Endothelial cell of umbilical vein (primary cell): ENCODE measurements around the gene OLIG1. TPM values are rescaled to one million over a fixed set of nuclear protein-coding genes. Genes with fewer than 3 reads are reported as not detected.

ENCODE experiments used
- BruUV-seq: library from RNA; stranded (reverse); fragments of 400-500 nt; replicated peaks from 2 replicates; lab custom pipeline; 2021; lab: Mats Ljungman, UMichigan
- CTCF ChIA-PET: fragments of 300-600, 350-600 bp; sonication (Branson Sonifier 250); formaldehyde crosslinking; loops from one replicate; lab custom pipeline; 2021; ENCODE audit warnings: antibody characterized with exemption, inconsistent platforms; lab: Charles Lee
- POLR2A ChIA-PET: fragments of 300-600, 350-600 bp; sonication (Branson Sonifier 250); formaldehyde crosslinking; loops from one replicate; lab custom pipeline; 2021; ENCODE audit warnings: antibody characterized with exemption, inconsistent platforms; lab: Charles Lee
- DNase-seq: peaks from one replicate; pipeline ENCODE4 v3.0.0-alpha.2; 2011; ENCODE audit warnings: low read depth, low spot score
- FAIRE-seq: peaks from 2 replicates; lab custom pipeline; 2011; peaks lifted over from hg19 to GRCh38; lab: Jason Lieb, UNC
- H2AFZ ChIP-seq: 2 replicates; pipeline ENCODE4 v1.6.0; 2012; ENCODE audit warnings: low read depth, low read length, control low read depth, inconsistent platforms
- H3K27ac ChIP-seq: 2 replicates; pipeline ENCODE4 v1.5.1; 2011; ENCODE audit warnings: low read depth, mild to moderate bottlenecking, control low read depth, low read length, moderate library complexity; ENCODE audit not compliant: insufficient read depth
- H3K27me3 ChIP-seq, 2 experiments: 2 replicates each; pipeline versions ENCODE4 v1.6.0 to v1.6.1; 2011; ENCODE audit warnings: low read length in 2 of 2, mixed read lengths in 1 of 2; ENCODE audit not compliant: control insufficient read depth in 2 of 2, insufficient read depth in 2 of 2
- H3K36me3 ChIP-seq, 2 experiments: 2 replicates in 1 of 2; 3 replicates in 1 of 2; pipeline ENCODE4 v1.5.1; 2011; ENCODE audit warnings: low read length in 2 of 2, mild to moderate bottlenecking in 1 of 2, moderate library complexity in 1 of 2; ENCODE audit not compliant: control insufficient read depth in 2 of 2, insufficient read depth in 2 of 2; ENCODE audit errors: extremely low read depth in 1 of 2
- H3K4me1 ChIP-seq: 3 replicates; pipeline ENCODE4 v1.5.1; 2011; ENCODE audit warnings: mild to moderate bottlenecking, low read length; ENCODE audit not compliant: control insufficient read depth, insufficient read depth; ENCODE audit errors: extremely low read depth
- H3K4me2 ChIP-seq: 2 replicates; pipeline ENCODE4 v1.6.1; 2011; ENCODE audit warnings: low read length, control low read depth, mixed read lengths; ENCODE audit not compliant: insufficient read depth
- H3K4me3 ChIP-seq, 3 experiments: fragments of 200-600 bp in 1 of 3; sonication (generic), shearing (Covaris generic) in 1 of 3; replicated peaks in 1 of 3; 2 replicates each; pipeline ENCODE4 v1.5.1; 2011 to 2016; ENCODE audit warnings: control low read depth in 3 of 3, low read length in 3 of 3, mild to moderate bottlenecking in 2 of 3, inconsistent platforms in 1 of 3, low read depth in 1 of 3, moderate library complexity in 1 of 3; ENCODE audit not compliant: insufficient read depth in 1 of 3
- H3K79me2 ChIP-seq: 2 replicates; pipeline ENCODE4 v1.6.0; 2012; ENCODE audit warnings: low read length, inconsistent platforms; ENCODE audit not compliant: control insufficient read depth, insufficient read depth
- H3K9ac ChIP-seq: replicated peaks from 2 replicates; pipeline ENCODE3; 2011; ENCODE audit warnings: low read length, control low read depth; ENCODE audit not compliant: insufficient read depth; ENCODE audit errors: extremely low read depth
- H3K9me1 ChIP-seq: replicated peaks from 3 replicates; pipeline ENCODE4 v1.6.0; 2011; ENCODE audit warnings: mild to moderate bottlenecking, low read length; ENCODE audit not compliant: control insufficient read depth, insufficient read depth; ENCODE audit errors: extremely low read depth
- H3K9me3 ChIP-seq: replicated peaks from 2 replicates; pipeline ENCODE4 v1.5.1; 2012; ENCODE audit warnings: low read length, inconsistent platforms; ENCODE audit not compliant: control insufficient read depth, insufficient read depth
- H4K20me1 ChIP-seq: replicated peaks from 2 replicates; pipeline ENCODE3; 2011; ENCODE audit warnings: mild to moderate bottlenecking, low read length; ENCODE audit not compliant: control insufficient read depth, insufficient read depth; ENCODE audit errors: extremely low read depth
- EZH2 ChIP-seq: IDR thresholded peaks from 2 replicates; pipeline ENCODE4 v1.6.1; 2012; ENCODE audit warnings: borderline replicate concordance, low read depth, mild to moderate bottlenecking, moderate library complexity, low read length, inconsistent platforms; ENCODE audit not compliant: severe bottlenecking
- FOS ChIP-seq: IDR thresholded peaks from 2 replicates; pipeline ENCODE4 v1.6.1; 2011; ENCODE audit warnings: mild to moderate bottlenecking, low read length, moderate library complexity, borderline replicate concordance; ENCODE audit not compliant: insufficient read depth
- GATA2 ChIP-seq: IDR thresholded peaks from 2 replicates; pipeline ENCODE4 v1.7.0; 2011; ENCODE audit warnings: low read depth, mild to moderate bottlenecking, moderate library complexity, mixed read lengths, low read length; ENCODE audit not compliant: insufficient read length, insufficient read depth
- JUN ChIP-seq: IDR thresholded peaks from 2 replicates; pipeline ENCODE4 v1.6.1; 2011; ENCODE audit warnings: borderline replicate concordance, low read depth; ENCODE audit not compliant: insufficient read length, insufficient read depth
- MYC ChIP-seq: IDR thresholded peaks from one replicate; pipeline ENCODE4 v1.6.1; 2011; ENCODE audit warnings: mild to moderate bottlenecking, low read depth, low read length
- POLR2A ChIP-seq: IDR thresholded peaks from 2 replicates; pipeline ENCODE4 v1.6.1; 2012; ENCODE audit warnings: low read depth, mild to moderate bottlenecking, control low read depth, low read length
- POLR2AphosphoS5 ChIP-seq: IDR thresholded peaks from 2 replicates; pipeline ENCODE4 v1.6.1; 2012; ENCODE audit warnings: low read depth, mild to moderate bottlenecking, control low read depth, low read length, moderate library complexity; ENCODE audit not compliant: insufficient read depth
- dilution Hi-C: fragments of 300-500 bp; cut with MboI; formaldehyde crosslinking; loops from one replicate; pipeline ENCODE4 v1.15.0; 2019; ENCODE audit warnings: low sequenced_read_pairs; ENCODE audit not compliant: extremely low pct_ligation_motif_present
- intact Hi-C: fragments of 100-400 bp; cut with micrococcal nuclease; formaldehyde crosslinking; loops from one replicate; pipeline ENCODE4 v1.10.0; 2022
- polyA plus RNA-seq, 4 experiments: library from polyadenylated mRNA; depleted of rRNA in 3 of 4; stranded (reverse) in 3 of 4; unstranded in 1 of 4; fragments of >200 nt; gene quantifications; 2 replicates each; pipeline versions ENCODE4 v1.2.1 to v1.2.3, GENCODE V29; 2011 to 2012; ENCODE audit warnings: missing spikeins in 1 of 4
- total RNA-seq: library from RNA; stranded (reverse); gene quantifications from 2 replicates; pipeline ENCODE4 v1.2.3, GENCODE V29; 2021
- TF ChIP-seq, protein P1 (sequence below), 2 donors: IDR thresholded peaks; 1 replicate in 1 of 2; 2 replicates in 1 of 2; pipeline ENCODE4 v1.5.1; 2011; ENCODE audit warnings: low read length in 2 of 2, mild to moderate bottlenecking in 2 of 2, moderate library complexity in 2 of 2, control low read depth in 1 of 2, inconsistent platforms in 1 of 2, low read depth in 1 of 2; ENCODE audit not compliant: insufficient read depth in 1 of 2; ENCODE audit errors: extremely low read depth in 1 of 2
- TF ChIP-seq, protein P2 (sequence below): IDR thresholded peaks from 2 replicates; pipeline ENCODE4 v1.6.1; 2011; ENCODE audit not compliant: insufficient read depth, insufficient read length

OLIG1 gene
- total and polyA plus RNA-seq, 2 donors (not counting 3 experiments of a cell fraction or from before 2014, with no cell fraction given) = not detected

DNA sequence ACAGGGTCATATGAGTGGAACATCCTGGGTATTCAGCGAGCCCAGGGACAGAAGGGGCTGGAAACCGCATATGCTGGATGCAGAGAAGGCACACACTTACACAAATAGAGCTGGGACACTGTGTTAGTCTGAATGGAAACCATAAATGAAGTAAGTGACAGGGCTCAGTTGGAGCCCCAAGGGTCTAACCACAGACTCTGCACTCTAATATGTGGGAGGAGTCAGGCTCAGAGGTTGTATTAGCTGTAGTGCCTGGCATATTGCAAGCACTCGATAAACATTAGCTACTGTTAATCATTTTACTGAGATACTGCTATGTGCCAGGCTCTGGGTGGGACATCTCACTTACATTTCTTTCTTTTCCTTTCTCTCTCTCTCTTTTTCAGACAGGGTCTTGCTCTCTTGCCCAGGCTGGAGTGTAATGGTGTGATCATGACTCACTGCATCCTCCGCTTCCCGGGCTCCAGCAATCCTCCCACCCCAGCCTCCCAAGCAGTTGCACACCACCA, 6.5 kb upstream of the OLIG1 start:
- H3K27ac ChIP-seq = no peak overlapping the region
- ChIA-PET CTCF (interaction anchor here (0.7 to 2.8 kb wide), 4 partner anchors 14 to 123 kb away, joined by 3 to 12 read pairs (median 4); no protein-coding TSS in a partner anchor), POLR2A (no interaction called here)
- DNase-seq (no peak), FAIRE-seq (no peak)
- H3K4me2 ChIP-seq = no peak overlapping the region
- no peak overlapping the region for H3K9ac ChIP-seq
- H3K4me3 ChIP-seq = no peak overlapping the region
- peaks cover 8% of the 10 kb centered on the region for H3K4me1 ChIP-seq
- H4K20me1 ChIP-seq = no peaks in the 10 kb centered on the region
- intact Hi-C loops (no loop called here), dilution Hi-C loops (no loop called here)
- no peaks in the 10 kb centered on the region for H3K79me2 ChIP-seq
- peaks cover 47 to 62% of the 10 kb centered on the region in 2 experiments for H3K27me3 ChIP-seq
- BruUV-seq = no TSS peak
- H2AFZ ChIP-seq = no peak overlapping the region
- no peaks in the 10 kb centered on the region for H3K9me1 ChIP-seq
- TF ChIP-seq FOS = no peak
- TF ChIP-seq JUN = no peak
- TF ChIP-seq, protein P1, sequence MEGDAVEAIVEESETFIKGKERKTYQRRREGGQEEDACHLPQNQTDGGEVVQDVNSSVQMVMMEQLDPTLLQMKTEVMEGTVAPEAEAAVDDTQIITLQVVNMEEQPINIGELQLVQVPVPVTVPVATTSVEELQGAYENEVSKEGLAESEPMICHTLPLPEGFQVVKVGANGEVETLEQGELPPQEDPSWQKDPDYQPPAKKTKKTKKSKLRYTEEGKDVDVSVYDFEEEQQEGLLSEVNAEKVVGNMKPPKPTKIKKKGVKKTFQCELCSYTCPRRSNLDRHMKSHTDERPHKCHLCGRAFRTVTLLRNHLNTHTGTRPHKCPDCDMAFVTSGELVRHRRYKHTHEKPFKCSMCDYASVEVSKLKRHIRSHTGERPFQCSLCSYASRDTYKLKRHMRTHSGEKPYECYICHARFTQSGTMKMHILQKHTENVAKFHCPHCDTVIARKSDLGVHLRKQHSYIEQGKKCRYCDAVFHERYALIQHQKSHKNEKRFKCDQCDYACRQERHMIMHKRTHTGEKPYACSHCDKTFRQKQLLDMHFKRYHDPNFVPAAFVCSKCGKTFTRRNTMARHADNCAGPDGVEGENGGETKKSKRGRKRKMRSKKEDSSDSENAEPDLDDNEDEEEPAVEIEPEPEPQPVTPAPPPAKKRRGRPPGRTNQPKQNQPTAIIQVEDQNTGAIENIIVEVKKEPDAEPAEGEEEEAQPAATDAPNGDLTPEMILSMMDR (IDR thresholded peaks at IDR 0.05; ENCODE audit: extremely low read depth in 1 of 2, insufficient read depth in 1 of 2, low read depth in 1 of 2, low read length in 2 of 2) = no peak
- TF ChIP-seq POLR2AphosphoS5 = no peak
- TF ChIP-seq POLR2A = no peak
- no peak for TF ChIP-seq MYC
- TF ChIP-seq GATA2 = no peak
- TF ChIP-seq, protein P2, sequence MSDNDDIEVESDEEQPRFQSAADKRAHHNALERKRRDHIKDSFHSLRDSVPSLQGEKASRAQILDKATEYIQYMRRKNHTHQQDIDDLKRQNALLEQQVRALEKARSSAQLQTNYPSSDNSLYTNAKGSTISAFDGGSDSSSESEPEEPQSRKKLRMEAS = no peak
- no peak for TF ChIP-seq EZH2
- no peaks in the 10 kb centered on the region for H3K36me3 ChIP-seq
- no peaks in the 10 kb centered on the region for H3K9me3 ChIP-seq
